Esophagus squamous epithelium (tissue), 4 donors: ENCODE measurements around the gene NTNG2.

ENCODE experiments used
- CTCF ChIP-seq, 6 experiments: fragments of 450-650 bp in 4 of 6; fragments of 200-600 bp in 2 of 6; sonication (generic) in 2 of 6; IDR thresholded peaks; one replicate each; pipeline ENCODE4 v1.5.1; 2016 to 2019; ENCODE audit warnings: antibody characterized with exemption in 6 of 6, mild to moderate bottlenecking in 4 of 6, moderate library complexity in 4 of 6
- POLR2A ChIP-seq, 4 donors: fragments of 450-650 bp; IDR thresholded peaks; one replicate each; pipeline ENCODE4 v1.6.1; 2017; ENCODE audit warnings: antibody characterized with exemption in 4 of 4, mild to moderate bottlenecking in 4 of 4, moderate library complexity in 3 of 4

GRCh38 chr9:132114102-132114707, 47.7 kb upstream of the NTNG2 start:
- TF ChIP-seq CTCF (IDR thresholded peaks at IDR 0.05) (no peak), POLR2A (IDR thresholded peaks at IDR 0.05) (no peak)
